T-helper 22 cell (primary cell): ENCODE data around the gene PLCB2.

Experiments
- DNase-seq: peaks from one replicate; pipeline ENCODE4 v3.0.0-alpha.2; 2020; ENCODE audit warnings: low read depth

Gene PLCB2

GRCh38 chr15:40307421-40308211, at the start of gene PLCB2:
PLCB2 (minus strand) TSS chr15:40307935; CDS start chr15:40307672, 263 bp downstream.
- peak; percentile 47 for DNase-seq

- DNase-seq, result no peak
Measured at GRCh38 chr15:40357246-40357645, 49.5 kb upstream of the PLCB2 start.

- no peak for DNase-seq
Measured at GRCh38 chr15:40355976-40356585, 48.3 kb upstream of the PLCB2 start.

- no peak for DNase-seq
Measured at GRCh38 chr15:40354408-40355171, 46.9 kb upstream of the PLCB2 start.

GRCh38 chr15:40353697-40354096, 46.0 kb upstream of the PLCB2 start:
- DNase-seq, result no peak

- no peak for DNase-seq
Measured at GRCh38 chr15:40352281-40352901, 44.7 kb upstream of the PLCB2 start.

GRCh38 chr15:40349163-40349562, 41.4 kb upstream of the PLCB2 start:
- no peak for DNase-seq

- DNase-seq, result no peak
Measured at GRCh38 chr15:40348474-40348870, 40.7 kb upstream of the PLCB2 start.

GRCh38 chr15:40347559-40348473, 40.1 kb upstream of the PLCB2 start:
- DNase-seq, result no peak

GRCh38 chr15:40346579-40347558, 39.1 kb upstream of the PLCB2 start:
- no peak for DNase-seq

GRCh38 chr15:40345867-40346578, 38.3 kb upstream of the PLCB2 start:
- no peak for DNase-seq

- no peak for DNase-seq
Measured at GRCh38 chr15:40345225-40345866, 37.6 kb upstream of the PLCB2 start.

GRCh38 chr15:40344631-40345120, 36.9 kb upstream of the PLCB2 start:
- DNase-seq, result peak; percentile 37

- no peak for DNase-seq
Measured at GRCh38 chr15:40344217-40344616, 36.5 kb upstream of the PLCB2 start.

- no peak for DNase-seq
Measured at GRCh38 chr15:40343512-40343911, 35.8 kb upstream of the PLCB2 start.

GRCh38 chr15:40342416-40343320, 34.9 kb upstream of the PLCB2 start:
- DNase-seq, result no peak

- DNase-seq, result no peak
Measured at GRCh38 chr15:40340740-40341400, 33.1 kb upstream of the PLCB2 start, which contains the start of gene CCDC9B. CCDC9B (minus strand) TSS chr15:40340939; CDS start chr15:40340819, 120 bp downstream.
